GM23338 (cell line): ENCODE data around the gene SNX8. TPM values are rescaled to one million over a fixed set of nuclear protein-coding genes. Genes with fewer than 3 reads are reported as not detected.

ENCODE experiments used
- ATAC-seq: fragments of 200-7000 bp; cut with Tn5 transposase; 3 replicates; pipeline ENCODE4 v1.9.1; 2020
- DNase-seq: peaks from one replicate; pipeline ENCODE4 v3.0.0-alpha.2; 2015; ENCODE audit warnings: low spot score
- H2AFZ ChIP-seq: fragments of 200-600 bp; sonication (generic); 2 replicates; pipeline ENCODE4 v1.8.0; 2016; ENCODE audit warnings: antibody characterized with exemption, mild to moderate bottlenecking, moderate library complexity
- H3F3A ChIP-seq: fragments of 200-600 bp; sonication (generic); replicated peaks from 2 replicates; pipeline ENCODE4 v1.8.0; 2017; ENCODE audit warnings: antibody characterized with exemption, mixed run types, low read depth
- H3K27ac ChIP-seq: fragments of 200-600 bp; sonication (generic); 2 replicates; pipeline ENCODE4 v1.6.1; 2016; ENCODE audit warnings: low read depth
- H3K27me3 ChIP-seq: fragments of 200-600 bp; sonication (generic); 2 replicates; pipeline ENCODE4 v1.8.0; 2016; ENCODE audit warnings: mild to moderate bottlenecking, mixed run types, moderate library complexity; ENCODE audit not compliant: insufficient read depth
- H3K36me3 ChIP-seq: fragments of 200-600 bp; sonication (generic); 2 replicates; pipeline ENCODE4 v1.8.0; 2016; ENCODE audit warnings: mild to moderate bottlenecking; ENCODE audit not compliant: insufficient read depth
- H3K4me1 ChIP-seq: fragments of 200-600 bp; sonication (generic); 2 replicates; pipeline ENCODE4 v1.8.0; 2016; ENCODE audit warnings: mild to moderate bottlenecking, moderate library complexity; ENCODE audit not compliant: insufficient read depth
- H3K4me2 ChIP-seq: fragments of 200-600 bp; sonication (generic); 2 replicates; pipeline ENCODE4 v1.7.1; 2017; ENCODE audit warnings: mixed run types
- H3K4me3 ChIP-seq: fragments of 200-600 bp; sonication (generic); 2 replicates; pipeline ENCODE4 v1.6.1; 2016; ENCODE audit warnings: mixed run types
- H3K79me2 ChIP-seq: fragments of 200-600 bp; sonication (generic); replicated peaks from 2 replicates; pipeline ENCODE4 v1.8.0; 2017; ENCODE audit warnings: mild to moderate bottlenecking; ENCODE audit not compliant: insufficient read depth
- H3K9me2 ChIP-seq: fragments of 200-600 bp; sonication (generic); 2 replicates; pipeline ENCODE4 v1.8.0; 2017; ENCODE audit not compliant: insufficient read depth
- H4K20me1 ChIP-seq: fragments of 200-600 bp; sonication (generic); replicated peaks from 2 replicates; pipeline ENCODE4 v1.8.0; 2017; ENCODE audit warnings: mild to moderate bottlenecking; ENCODE audit not compliant: insufficient read depth
- H3K27ac Mint-ChIP-seq: 2 replicates; pipeline ENCODE4 v1.8.0; 2020; ENCODE audit warnings: inconsistent platforms, mild to moderate bottlenecking, moderate library complexity, mixed read lengths
- H3K27me3 Mint-ChIP-seq: 3 replicates; pipeline ENCODE4 v1.8.0; 2022; ENCODE audit warnings: low read depth, mild to moderate bottlenecking, moderate library complexity, mixed read lengths, inconsistent platforms; ENCODE audit not compliant: insufficient read depth, poor library complexity
- H3K36me3 Mint-ChIP-seq: 3 replicates; pipeline ENCODE4 v1.8.0; 2021; ENCODE audit warnings: low read depth, mild to moderate bottlenecking, inconsistent platforms, moderate library complexity, mixed read lengths
- H3K4me1 Mint-ChIP-seq: 3 replicates; pipeline ENCODE4 v1.8.0; 2020; ENCODE audit warnings: mild to moderate bottlenecking, inconsistent platforms, mixed read lengths
- H3K4me3 Mint-ChIP-seq: 3 replicates; pipeline ENCODE4 v1.8.0; 2021; ENCODE audit warnings: moderate library complexity, mild to moderate bottlenecking, inconsistent platforms, mixed read lengths
- H3K9me3 Mint-ChIP-seq: 3 replicates; pipeline ENCODE4 v1.8.0; 2020; ENCODE audit warnings: moderate library complexity, mild to moderate bottlenecking, inconsistent platforms, mixed read lengths
- CREB1 ChIP-seq: fragments of 250-450 bp; sonication (Bioruptor Pico); IDR thresholded peaks from 2 replicates; pipeline ENCODE4 v1.5.0; 2020; ENCODE audit warnings: low read depth, mild to moderate bottlenecking, moderate library complexity
- CTCF ChIP-seq, 2 experiments: fragments of 200-600 bp in 1 of 2; sonication (generic) in 1 of 2; conservative IDR thresholded peaks; 2 replicates each; pipeline versions ENCODE4 v1.5.1 to v1.6.1; 2016 to 2017; ENCODE audit warnings: antibody characterized with exemption in 2 of 2, low read depth in 2 of 2, mild to moderate bottlenecking in 2 of 2, moderate library complexity in 1 of 2
- ETS1 ChIP-seq: IDR thresholded peaks from 2 replicates; pipeline ENCODE4 v1.6.1; 2016; ENCODE audit warnings: antibody characterized with exemption
- EZH2 ChIP-seq: fragments of 200-600 bp; sonication (generic); IDR thresholded peaks from one replicate; pipeline ENCODE4 v1.8.0; 2017; ENCODE audit warnings: antibody characterized with exemption, mild to moderate bottlenecking, low read depth; ENCODE audit not compliant: unreplicated experiment
- EZH2phosphoT487 ChIP-seq: fragments of 200-600 bp; sonication (generic); IDR thresholded peaks from one replicate; pipeline ENCODE4 v1.8.1; 2018; ENCODE audit warnings: antibody characterized with exemption; ENCODE audit not compliant: unreplicated experiment
- JUNB ChIP-seq: IDR thresholded peaks from one replicate; pipeline ENCODE4 v1.6.1; 2016; ENCODE audit warnings: antibody characterized with exemption; ENCODE audit not compliant: unreplicated experiment
- NANOG ChIP-seq: IDR thresholded peaks from 2 replicates; pipeline ENCODE4 v1.6.1; 2016; ENCODE audit warnings: antibody characterized with exemption, borderline replicate concordance
- POLR2AphosphoS5 ChIP-seq: IDR thresholded peaks from 2 replicates; pipeline ENCODE4 v1.6.1; 2016; ENCODE audit warnings: antibody characterized with exemption, low read depth
- REST ChIP-seq: IDR thresholded peaks from one replicate; pipeline ENCODE4 v1.6.1; 2018; ENCODE audit warnings: antibody characterized with exemption; ENCODE audit not compliant: unreplicated experiment
- STAT1 ChIP-seq: IDR thresholded peaks from one replicate; pipeline ENCODE4 v1.6.1; 2016; ENCODE audit warnings: antibody characterized with exemption; ENCODE audit not compliant: unreplicated experiment
- ZNF114 ChIP-seq: fragments of 250-450 bp; sonication (Bioruptor Pico); IDR thresholded peaks from 2 replicates; pipeline ENCODE4 v1.5.0; 2020; ENCODE audit warnings: mild to moderate bottlenecking, moderate library complexity
- ZNF331 ChIP-seq: fragments of 250-450 bp; sonication (Bioruptor Pico); IDR thresholded peaks from 2 replicates; pipeline ENCODE4 v1.5.0; 2020; ENCODE audit warnings: low read depth, mild to moderate bottlenecking, moderate library complexity
- ZNF462 ChIP-seq: fragments of 250-450 bp; sonication (Bioruptor Pico); IDR thresholded peaks from 2 replicates; pipeline ENCODE4 v1.5.0; 2020; ENCODE audit warnings: mild to moderate bottlenecking, moderate library complexity
- polyA plus RNA-seq: library from polyadenylated mRNA; unstranded; fragments of >200 nt; fragmentation: Nextera tagmentation; extraction: Ambion mirVana; gene quantifications from 2 replicates; pipeline ENCODE4 v1.2.1, GENCODE V29; 2016
- total RNA-seq: library from RNA; depleted of rRNA; stranded (reverse); fragments of >200 nt; shearing (Covaris generic); gene quantifications from 2 replicates; pipeline ENCODE4 v1.2.3, GENCODE V29; 2014

Gene SNX8
- total and polyA plus RNA-seq, 2 experiments from 2014 or later = 44.3 to 50.9 TPM

- Histone ChIP-seq H3K27me3 (no peaks in the 10 kb centered on the region), H3K4me1 (no peaks in the 10 kb centered on the region), H3K9me2 (no peaks in the 10 kb centered on the region), H3F3A (no peaks in the 10 kb centered on the region), H3K4me2 (no peak overlapping the region), H3K79me2 (no peaks in the 10 kb centered on the region), H4K20me1 (no peaks in the 10 kb centered on the region; the same call in 1 of the 2 replicates), H3K27ac (no peak overlapping the region), H2AFZ (no peak overlapping the region), H3K36me3 (no peaks in the 10 kb centered on the region; the same call in 1 of the 2 replicates), H3K4me3 (no peak overlapping the region)
- Mint-ChIP-seq H3K9me3 (no peaks in the 10 kb centered on the region), H3K4me1 (no peaks in the 10 kb centered on the region; the same call in 2 of the 3 replicates), H3K36me3 (peaks cover 23% of the 10 kb centered on the region), H3K27ac (peak overlapping the region; percentile 56; the same call in 1 of the 2 replicates), H3K27me3 (peaks cover 16% of the 10 kb centered on the region), H3K4me3 (no peak overlapping the region)
- TF ChIP-seq EZH2 = no peak
- TF ChIP-seq POLR2AphosphoS5 = no peak
- TF ChIP-seq JUNB = no peak
- no peak for TF ChIP-seq NANOG
- no peak for TF ChIP-seq ZNF114 (CRISPR knock-in tag)
- no peak for TF ChIP-seq ETS1
- no peak for TF ChIP-seq ZNF331 (CRISPR knock-in tag)
- no peak for TF ChIP-seq CTCF (conservative IDR thresholded peaks at IDR 0.05; ENCODE audit: low read depth in 2 of 2)
- no peak for TF ChIP-seq STAT1
- no peak for TF ChIP-seq REST
- TF ChIP-seq CREB1 (CRISPR knock-in tag) = no peak
- TF ChIP-seq EZH2phosphoT487 = no peak
- no peak for TF ChIP-seq ZNF462 (CRISPR knock-in tag)
- ATAC-seq = no peak
- no peak for DNase-seq
These were observed 62.1 kb downstream of the SNX8 start for GRCh38 chr7:2251841-2252771.
